ENCODE measurements around the gene EYS. TPM values are rescaled to one million over a fixed set of nuclear protein-coding genes. Genes with fewer than 3 reads are reported as not detected.
"Not testable (repeated sequence)": the region's sequence is repeated elsewhere in the genome, so short reads cannot be mapped to it uniquely, and the experiment has no call there.

The EYS gene
- total RNA-seq, 1 experiment from 2014 or later = not detected

DNA sequence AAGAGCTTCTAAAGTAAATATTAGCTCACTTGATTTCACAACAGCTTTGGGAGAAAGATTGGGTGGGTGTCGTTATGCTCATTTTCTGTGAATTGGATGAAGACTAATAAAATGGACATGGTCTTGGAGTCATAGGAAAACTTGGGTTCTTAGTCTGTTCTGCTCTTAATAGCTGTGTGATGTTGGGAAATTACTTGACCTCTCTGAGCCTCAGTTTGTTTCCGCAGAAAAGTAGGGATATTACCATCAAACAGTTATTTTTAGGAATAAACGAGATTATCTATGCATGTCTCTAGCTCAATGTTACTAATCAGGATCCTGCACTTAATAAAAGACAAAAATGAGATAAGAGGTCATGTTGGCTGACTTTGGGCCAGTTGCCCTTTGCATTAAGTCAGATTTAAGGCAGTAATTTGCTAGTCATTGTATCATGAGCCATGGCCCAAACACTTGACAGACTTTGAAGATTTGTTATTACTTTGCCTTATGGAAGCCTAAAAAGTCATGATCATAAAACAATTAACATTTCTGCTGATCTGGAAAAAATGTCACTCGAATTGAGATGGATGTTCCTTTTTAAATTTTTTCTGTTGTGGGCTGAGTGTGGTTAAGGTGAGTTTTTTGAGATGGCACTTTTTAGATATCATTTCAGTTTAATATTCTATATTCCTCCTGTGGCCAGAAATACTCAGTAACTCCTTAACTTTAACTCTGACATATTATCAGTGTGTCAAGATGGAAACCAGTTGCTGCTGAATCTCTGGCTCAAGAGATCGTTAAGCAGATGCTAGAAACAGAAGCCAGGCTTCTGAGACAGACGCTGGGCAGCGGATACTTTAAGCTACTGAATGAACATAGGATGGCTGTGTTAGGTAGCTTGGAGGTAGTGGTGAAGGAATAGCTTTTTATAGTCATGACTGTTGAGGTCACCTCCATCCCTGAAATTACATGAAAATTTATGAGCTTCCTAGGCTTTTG lies 1779.8 kb downstream of the EYS start:
- Histone ChIP-seq H3K4me3 (no peak overlapping the region), H3K9me3 (no peaks in the 10 kb centered on the region), H3K36me3 (no peaks in the 10 kb centered on the region), H3K27me3 (no peaks in the 10 kb centered on the region)
- DNase-seq = no peak

DNA sequence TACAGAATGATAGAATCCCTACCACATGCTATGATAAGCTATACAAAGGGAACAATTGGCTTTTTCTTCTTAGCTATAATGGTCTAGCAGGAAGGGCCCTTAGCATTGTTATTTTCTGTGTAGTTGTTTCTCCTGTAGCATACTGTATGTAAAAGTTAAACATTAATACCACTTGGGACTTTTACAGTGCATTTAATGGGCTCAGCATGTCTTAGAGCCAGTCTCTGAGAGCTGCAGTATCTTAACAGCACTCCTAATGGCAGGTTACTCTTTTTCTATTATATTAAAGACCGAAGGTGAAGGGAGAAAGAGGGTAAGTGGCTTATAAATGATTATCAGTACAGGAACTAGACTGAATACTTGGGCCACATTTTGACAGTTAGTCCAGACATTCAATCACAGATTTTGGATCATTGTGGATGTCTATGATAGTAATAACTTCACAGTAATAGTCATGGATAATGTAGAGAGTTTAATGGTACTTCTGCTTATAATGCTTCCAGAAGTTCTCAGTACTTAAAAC lies 1780.7 kb downstream of the EYS start:
- no peaks in the 10 kb centered on the region for H3K27me3 ChIP-seq
- no peak overlapping the region for H3K4me3 ChIP-seq
- no peaks in the 10 kb centered on the region for H3K36me3 ChIP-seq
- no peaks in the 10 kb centered on the region for H3K9me3 ChIP-seq
- DNase-seq = no peak

DNA sequence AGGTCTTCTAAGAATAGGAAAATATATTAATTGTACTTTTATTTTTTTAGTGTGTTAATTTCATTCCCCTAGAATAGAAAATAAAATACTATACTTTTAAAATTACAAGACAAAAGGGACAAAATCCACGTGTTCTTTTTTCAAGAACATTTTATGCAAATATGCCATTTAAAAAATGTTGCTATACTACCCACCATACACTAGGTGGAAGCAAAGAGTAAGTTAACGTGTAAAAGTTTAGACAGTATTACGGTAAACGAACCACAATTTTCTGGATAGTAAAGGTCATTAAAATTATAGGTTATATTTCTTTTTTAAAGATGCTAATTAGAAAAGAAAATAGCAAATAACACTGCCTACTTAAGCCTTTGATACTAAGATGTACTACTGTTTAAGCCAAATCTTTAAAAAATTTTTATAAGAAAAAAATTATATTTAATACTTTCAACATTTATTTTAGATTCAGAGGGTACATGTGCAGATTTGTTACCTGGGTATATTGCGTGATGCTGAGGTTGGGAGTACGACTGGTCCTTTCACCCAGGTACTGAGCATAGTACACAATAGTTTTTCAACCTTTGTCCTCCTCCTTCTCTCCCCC lies 1783.8 kb downstream of the EYS start:
- Histone ChIP-seq H3K36me3 (no peaks in the 10 kb centered on the region), H3K27me3 (no peaks in the 10 kb centered on the region), H3K9me3 (no peaks in the 10 kb centered on the region), H3K4me3 (no peak overlapping the region)
- no peak for DNase-seq

DNA sequence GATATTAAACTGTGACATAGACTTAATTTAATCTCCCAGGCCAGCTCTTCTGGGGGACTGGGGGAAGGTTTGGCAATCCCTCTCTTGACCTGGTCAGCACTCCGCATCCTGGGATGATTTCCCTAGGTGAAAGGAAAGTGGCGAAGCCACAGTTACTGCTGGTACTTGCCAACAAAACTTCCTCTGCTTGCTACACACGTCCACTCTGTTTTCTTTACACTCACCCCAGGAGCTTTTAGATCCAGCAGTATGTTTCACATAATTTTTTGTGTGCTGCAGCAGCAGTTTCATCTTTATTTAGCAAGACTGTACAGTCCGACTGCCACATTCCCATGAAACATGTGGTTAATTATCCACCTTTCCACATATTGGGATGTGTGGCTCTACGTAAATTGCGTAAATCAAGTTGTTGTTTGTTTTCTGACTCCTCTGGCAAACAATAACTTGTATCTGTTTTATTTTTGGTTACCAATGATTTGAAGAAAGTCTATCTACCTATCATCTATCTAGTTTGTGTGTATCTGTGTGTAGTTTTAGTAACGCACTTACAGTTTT lies 1787.4 kb downstream of the EYS start:
- H3K27me3 ChIP-seq = no peaks in the 10 kb centered on the region
- H3K36me3 ChIP-seq = no peaks in the 10 kb centered on the region
- no peaks in the 10 kb centered on the region for H3K9me3 ChIP-seq
- DNase-seq = no peak
- no peak overlapping the region for H3K4me3 ChIP-seq

DNA sequence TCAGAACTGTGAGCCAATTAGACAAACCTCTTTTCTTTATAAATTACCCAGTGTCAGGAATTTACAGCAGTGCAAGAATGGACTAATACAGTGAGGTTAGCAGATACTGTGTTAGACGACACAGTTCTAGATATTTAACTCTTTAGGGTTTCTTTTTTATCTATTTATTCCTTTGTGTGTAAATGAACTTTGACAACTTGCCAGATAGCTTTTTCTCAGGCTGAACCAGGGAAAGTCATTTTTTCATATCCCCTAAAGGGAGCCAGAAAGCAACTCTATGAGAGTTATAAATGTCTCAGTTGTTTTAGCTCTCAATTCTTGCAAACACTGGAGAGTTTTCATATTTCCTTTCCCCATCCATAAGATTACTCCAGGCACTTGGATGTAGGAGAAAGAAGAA lies 1794.1 kb downstream of the EYS start:
- no peaks in the 10 kb centered on the region for H3K36me3 ChIP-seq
- no peaks in the 10 kb centered on the region for H3K27me3 ChIP-seq
- H3K9me3 ChIP-seq = no peaks in the 10 kb centered on the region
- DNase-seq = no peak
- no peak overlapping the region for H3K4me3 ChIP-seq

DNA sequence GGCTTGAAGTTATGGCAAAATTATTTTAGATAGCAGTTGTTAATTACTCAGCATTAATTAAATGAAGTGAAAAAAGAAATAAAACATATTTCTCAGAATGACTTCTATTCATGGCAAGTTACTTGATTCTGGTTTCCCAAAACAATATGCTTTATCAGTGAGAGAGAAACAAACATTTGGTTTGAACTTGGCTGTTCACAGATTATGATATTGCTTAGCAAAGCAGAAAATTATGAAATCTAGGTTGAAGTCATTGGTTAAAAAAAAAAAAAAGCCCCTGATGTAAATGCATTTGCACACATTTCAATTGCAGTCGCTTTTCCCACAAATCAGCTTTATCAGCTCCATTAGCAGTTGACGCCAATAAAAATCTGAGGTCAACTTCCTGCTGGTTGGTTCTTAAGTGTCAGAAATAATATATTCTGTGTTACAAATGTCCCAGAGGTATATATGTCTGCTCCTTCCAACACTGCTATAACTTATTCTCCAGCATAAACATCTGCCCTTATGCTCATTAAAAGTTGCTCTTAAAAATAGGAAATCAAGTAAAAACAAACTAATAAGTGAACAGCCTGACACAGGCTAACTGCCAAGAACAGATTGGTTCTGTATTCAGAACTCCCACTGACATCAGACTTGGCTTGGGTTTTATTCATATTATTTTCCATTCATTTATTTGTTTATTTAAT lies 1796.0 kb downstream of the EYS start:
- no peak for DNase-seq
- Histone ChIP-seq H3K27me3 (no peaks in the 10 kb centered on the region), H3K4me3 (no peak overlapping the region), H3K9me3 (no peaks in the 10 kb centered on the region), H3K36me3 (no peaks in the 10 kb centered on the region)

DNA sequence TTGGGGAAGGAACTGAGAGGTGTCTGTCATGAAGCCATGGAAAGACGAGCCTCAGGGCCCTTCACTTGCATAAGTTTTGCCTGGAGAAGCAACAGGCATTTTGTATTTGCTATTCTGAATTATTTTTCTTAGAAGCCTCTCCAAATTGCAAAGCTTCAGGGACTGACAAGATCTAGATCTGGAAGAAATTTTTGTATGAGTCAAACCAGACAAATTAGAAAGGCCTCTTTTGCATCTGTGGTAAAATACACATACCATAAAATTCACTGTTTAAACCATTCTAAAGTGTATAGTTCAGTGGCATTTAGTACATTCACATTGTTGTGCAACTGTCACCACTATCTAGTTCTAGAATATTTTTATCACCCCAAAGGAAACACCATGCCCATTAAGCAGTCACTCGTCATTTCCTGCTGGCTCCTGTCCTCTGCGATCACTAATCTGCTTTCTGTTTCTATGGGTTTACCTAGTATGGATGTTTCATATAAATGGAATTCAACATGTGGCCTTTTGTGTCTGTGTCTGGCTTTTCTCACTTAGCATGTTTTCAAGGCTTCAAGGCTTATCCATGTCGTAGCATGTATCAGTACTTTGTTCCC lies 1802.3 kb downstream of the EYS start:
- no peak overlapping the region for H3K4me3 ChIP-seq
- H3K9me3 ChIP-seq = no peaks in the 10 kb centered on the region
- peak; percentile 5 for DNase-seq
- no peaks in the 10 kb centered on the region for H3K36me3 ChIP-seq
- H3K27me3 ChIP-seq = no peaks in the 10 kb centered on the region

DNA sequence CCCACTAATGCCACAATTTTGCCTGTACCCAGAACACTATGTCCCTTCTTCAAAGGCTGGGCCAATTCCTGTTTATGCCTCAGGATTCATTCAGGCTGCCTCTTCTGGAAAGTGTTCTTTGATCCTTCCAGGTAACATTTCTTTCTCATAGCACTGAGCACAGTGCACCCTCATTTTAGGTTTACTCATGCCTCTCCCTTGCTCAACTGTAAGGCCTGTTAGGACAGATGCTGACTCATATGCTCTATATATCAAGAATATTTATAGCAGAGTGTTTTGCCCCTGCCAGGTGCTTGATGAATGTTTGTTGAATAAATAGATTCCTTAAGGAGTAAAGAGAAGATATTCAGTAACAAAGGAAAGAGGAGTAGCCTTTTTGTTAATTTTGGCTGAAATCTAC lies 1807.5 kb downstream of the EYS start:
- no peak overlapping the region for H3K4me3 ChIP-seq
- no peaks in the 10 kb centered on the region for H3K36me3 ChIP-seq
- no peak for DNase-seq
- H3K27me3 ChIP-seq = no peaks in the 10 kb centered on the region
- H3K9me3 ChIP-seq = no peaks in the 10 kb centered on the region

DNA sequence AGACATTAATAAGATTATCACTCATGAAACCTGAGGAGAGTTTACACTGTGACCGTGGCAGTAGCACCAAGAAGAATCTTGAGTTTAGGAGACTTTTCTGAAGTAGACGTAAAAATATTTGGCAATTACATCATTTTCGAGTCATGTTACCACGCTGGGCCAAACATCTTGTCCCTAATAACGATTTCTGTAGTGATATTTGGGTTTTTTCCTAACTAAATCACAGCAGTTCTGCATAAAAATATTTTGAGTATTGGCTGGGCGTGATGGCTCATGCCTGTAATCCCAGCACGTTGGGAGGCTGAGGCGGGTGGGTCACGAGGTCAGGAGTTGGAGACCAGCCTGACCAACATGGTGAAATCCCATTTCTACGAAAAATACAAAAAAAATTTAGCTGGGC lies 1809.1 kb downstream of the EYS start:
- H3K27me3 ChIP-seq = no peaks in the 10 kb centered on the region
- no peaks in the 10 kb centered on the region for H3K9me3 ChIP-seq
- H3K4me3 ChIP-seq = no peak overlapping the region
- no peaks in the 10 kb centered on the region for H3K36me3 ChIP-seq
- no peak for DNase-seq

DNA sequence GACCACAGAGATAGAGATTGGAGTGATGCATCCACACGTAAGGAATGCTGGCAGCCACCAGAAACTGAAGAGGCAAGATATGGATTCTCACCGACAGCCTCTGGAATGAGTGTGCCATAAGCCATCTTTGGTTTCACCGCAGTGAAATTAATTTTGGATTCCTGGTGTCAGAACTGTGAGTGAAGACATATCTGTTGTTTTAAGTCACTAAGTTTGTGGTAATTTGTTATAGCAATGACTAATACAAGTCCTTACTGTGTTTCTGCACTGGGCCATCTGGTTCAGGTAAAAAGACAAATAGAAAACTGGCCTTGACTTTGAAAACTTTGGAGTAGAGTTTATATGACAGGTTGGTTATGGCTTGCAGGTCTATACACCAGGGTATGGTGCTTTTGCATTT lies 1809.6 kb downstream of the EYS start:
- no peak for DNase-seq
- Histone ChIP-seq H3K4me3 (no peak overlapping the region), H3K36me3 (no peaks in the 10 kb centered on the region), H3K9me3 (no peaks in the 10 kb centered on the region), H3K27me3 (no peaks in the 10 kb centered on the region)

DNA sequence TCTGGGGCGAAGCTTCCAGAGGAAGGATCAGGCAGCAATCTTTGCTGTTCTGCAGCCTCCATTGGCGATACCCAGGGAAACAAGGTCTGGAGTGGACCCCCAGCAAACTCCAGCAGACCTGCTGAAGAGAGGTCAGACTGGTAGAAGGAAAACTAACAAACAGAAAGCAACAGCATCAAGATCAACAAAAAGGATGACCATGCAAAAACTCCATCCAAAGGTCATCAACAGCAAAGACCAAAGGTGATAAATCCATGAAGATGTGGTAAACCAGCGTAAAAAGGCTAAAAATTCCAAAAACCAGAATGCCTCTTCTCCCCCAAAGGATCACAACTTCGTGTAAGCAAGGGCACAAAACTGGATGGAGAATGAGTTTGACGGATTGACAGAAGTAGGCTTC lies 1818.6 kb downstream of the EYS start:
- Histone ChIP-seq H3K4me3 (no peak overlapping the region), H3K27me3 (no peaks in the 10 kb centered on the region), H3K36me3 (no peaks in the 10 kb centered on the region), H3K9me3 (no peaks in the 10 kb centered on the region)
- no peak for DNase-seq

DNA sequence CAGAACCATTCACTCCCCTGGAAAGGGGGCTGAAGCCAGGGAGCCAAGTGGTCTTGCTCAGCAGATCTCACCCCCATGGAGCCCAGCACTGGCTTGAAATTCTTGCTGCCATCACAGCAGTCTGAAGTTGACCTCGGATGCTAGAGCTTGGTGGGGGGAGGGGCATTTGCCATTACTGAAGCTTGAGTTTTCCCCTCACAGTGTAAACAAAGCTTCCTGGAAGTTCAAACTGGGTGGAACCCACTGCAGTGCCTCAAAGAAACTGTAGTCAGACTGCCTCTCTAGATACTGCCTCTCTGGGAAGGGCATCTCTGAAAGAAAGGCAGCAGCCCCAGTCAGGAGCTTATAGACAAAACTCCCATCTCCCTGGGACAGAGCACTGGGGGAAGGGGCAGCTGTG lies 1819.2 kb downstream of the EYS start:
- not testable (repeated sequence) for H3K36me3 ChIP-seq, H3K9me3 ChIP-seq, H3K4me3 ChIP-seq, DNase-seq, H3K27me3 ChIP-seq

DNA sequence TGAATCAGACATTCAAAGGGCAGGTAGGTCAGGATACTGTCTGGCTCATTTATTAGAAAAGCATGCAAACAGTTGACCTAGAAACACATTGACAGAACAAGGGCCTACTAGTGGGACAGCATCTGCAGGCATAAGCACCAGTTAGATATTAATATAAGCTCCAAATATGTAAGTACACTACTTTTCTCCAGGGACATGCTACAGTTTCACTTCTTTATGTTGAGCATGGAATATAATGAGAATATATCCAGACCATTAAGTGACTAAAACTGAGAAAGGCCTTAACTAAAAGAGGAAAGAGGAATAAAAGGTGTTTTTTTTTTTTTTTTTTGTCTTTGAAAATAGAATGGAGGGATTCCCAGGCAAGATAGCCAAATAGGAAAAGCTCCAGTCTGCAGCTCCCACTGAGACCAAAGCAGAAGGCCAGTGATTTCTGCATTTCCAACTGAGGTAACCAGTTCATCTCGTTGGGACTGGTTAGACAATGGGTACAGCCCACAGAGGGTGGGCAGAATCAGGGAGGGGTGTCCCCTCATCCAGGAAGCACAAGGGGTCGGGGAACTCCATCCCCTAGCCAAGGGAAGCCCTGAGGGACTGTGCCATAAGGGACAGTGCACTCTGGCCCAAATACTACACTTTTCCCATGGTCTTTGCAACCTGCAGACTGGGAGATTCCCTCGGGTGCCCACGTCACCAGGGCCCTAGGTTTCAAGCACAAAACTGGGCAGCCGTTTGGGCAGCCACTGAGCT lies 1819.8 kb downstream of the EYS start:
- Histone ChIP-seq H3K9me3 (no peaks in the 10 kb centered on the region), H3K4me3 (no peak overlapping the region), H3K36me3 (no peaks in the 10 kb centered on the region), H3K27me3 (no peaks in the 10 kb centered on the region)
- DNase-seq = no peak

DNA sequence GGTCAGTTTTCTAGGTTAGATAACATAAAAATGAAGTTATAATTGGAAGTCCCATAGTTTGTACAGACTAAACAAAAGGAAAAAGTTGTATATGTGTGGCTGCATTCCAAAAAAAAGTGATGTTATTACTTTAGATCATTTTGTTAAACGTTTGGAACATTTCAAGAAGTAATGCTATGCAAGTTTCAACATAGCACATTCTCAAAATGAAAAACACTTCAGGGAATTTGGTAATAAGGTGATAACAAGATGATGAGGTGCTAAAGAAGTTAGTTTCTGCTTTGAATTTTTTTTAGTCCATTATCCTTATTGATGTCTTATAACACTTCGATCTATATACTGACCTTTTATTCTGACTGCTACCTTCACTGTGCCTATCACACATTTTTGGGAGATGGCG lies 1820.7 kb downstream of the EYS start:
- DNase-seq = no peak
- Histone ChIP-seq H3K36me3 (no peaks in the 10 kb centered on the region), H3K9me3 (no peaks in the 10 kb centered on the region), H3K4me3 (no peak overlapping the region), H3K27me3 (no peaks in the 10 kb centered on the region)

DNA sequence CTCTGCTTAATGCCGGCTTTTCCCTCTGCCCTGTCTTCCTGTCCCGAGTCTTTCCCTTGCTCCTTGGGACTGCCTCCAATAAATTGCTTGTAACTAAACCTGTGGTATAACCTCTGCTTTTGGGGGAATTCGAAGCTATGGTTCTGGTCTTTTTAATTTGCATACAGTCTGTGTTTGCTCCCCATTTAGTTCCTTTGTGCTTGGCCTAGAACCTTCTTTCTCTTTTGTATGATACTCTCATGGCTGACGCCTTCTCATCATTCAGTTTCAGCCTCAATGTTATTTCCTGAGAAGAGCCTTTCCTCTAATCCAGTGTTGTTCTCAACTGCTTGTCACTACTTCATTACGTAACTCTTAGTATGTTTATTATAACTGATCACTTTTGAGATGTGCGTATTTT lies 1823.4 kb downstream of the EYS start:
- no peak for DNase-seq
- Histone ChIP-seq H3K9me3 (no peaks in the 10 kb centered on the region), H3K27me3 (no peaks in the 10 kb centered on the region), H3K36me3 (no peaks in the 10 kb centered on the region), H3K4me3 (no peak overlapping the region)

DNA sequence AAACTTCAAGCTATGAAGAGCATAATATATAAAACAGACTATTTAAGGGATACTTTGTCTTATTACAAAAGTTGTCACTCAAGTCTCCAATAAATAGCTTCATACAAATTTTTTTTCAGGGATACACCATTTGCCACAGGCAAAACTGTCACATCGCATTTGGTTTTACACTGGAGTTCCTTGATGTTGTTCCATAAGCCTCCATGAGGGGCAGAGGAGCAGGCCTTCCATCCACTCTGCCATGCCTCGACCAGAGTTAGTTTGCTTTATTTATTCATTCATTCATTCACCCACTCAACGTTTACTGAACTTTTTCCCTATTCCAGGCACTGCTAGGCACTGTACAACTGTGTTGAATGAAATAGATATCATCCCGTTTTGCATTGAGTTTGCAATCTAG lies 1824.8 kb downstream of the EYS start:
- no peak overlapping the region for H3K4me3 ChIP-seq
- no peaks in the 10 kb centered on the region for H3K36me3 ChIP-seq
- DNase-seq = no peak
- no peaks in the 10 kb centered on the region for H3K27me3 ChIP-seq
- no peaks in the 10 kb centered on the region for H3K9me3 ChIP-seq
